HS-5 (cell line): Measurements from ENCODE around the gene ABLIM2.

Source experiments
- DNase-seq: peaks from one replicate; pipeline ENCODE4 v3.0.0-alpha.2; 2012; ENCODE audit warnings: low read depth

The ABLIM2 gene

GRCh38 chr4:8119877-8120276, 38.7 kb downstream of the ABLIM2 start:
- no peak for DNase-seq

GRCh38 chr4:8118531-8118930, 40.1 kb downstream of the ABLIM2 start:
- DNase-seq = no peak

- no peak for DNase-seq
Observed at GRCh38 chr4:8118035-8118434, 40.6 kb downstream of the ABLIM2 start.

- DNase-seq = no peak
Observed at GRCh38 chr4:8117278-8117682, 41.3 kb downstream of the ABLIM2 start.

GRCh38 chr4:8115916-8116315, 42.7 kb downstream of the ABLIM2 start:
- DNase-seq = no peak

- no peak for DNase-seq
Observed at GRCh38 chr4:8115203-8115520, 43.5 kb downstream of the ABLIM2 start.

- DNase-seq = no peak
Observed at GRCh38 chr4:8114456-8115202, 44.0 kb downstream of the ABLIM2 start.

GRCh38 chr4:8113611-8114377, 44.8 kb downstream of the ABLIM2 start:
- DNase-seq = no peak

GRCh38 chr4:8112672-8113071, 45.9 kb downstream of the ABLIM2 start:
- no peak for DNase-seq

- DNase-seq = no peak
Observed at GRCh38 chr4:8112036-8112576, 46.5 kb downstream of the ABLIM2 start.

- DNase-seq = no peak
Observed at GRCh38 chr4:8110071-8110986, 48.3 kb downstream of the ABLIM2 start.

- DNase-seq = no peak
Observed at GRCh38 chr4:8109406-8110065, 49.1 kb downstream of the ABLIM2 start.

GRCh38 chr4:8108991-8109390, 49.6 kb downstream of the ABLIM2 start:
- DNase-seq = no peak

GRCh38 chr4:8108261-8108660, 50.4 kb downstream of the ABLIM2 start:
- DNase-seq = no peak

- no peak for DNase-seq
Observed at GRCh38 chr4:8107146-8107657, 51.4 kb downstream of the ABLIM2 start.

GRCh38 chr4:8106451-8107025, 52.1 kb downstream of the ABLIM2 start:
- DNase-seq = no peak

- no peak for DNase-seq
Observed at GRCh38 chr4:8105306-8106100, 53.1 kb downstream of the ABLIM2 start.

GRCh38 chr4:8104491-8105305, 53.9 kb downstream of the ABLIM2 start:
- no peak for DNase-seq
